K562 (cell line): ENCODE data around the gene PCDH18. TPM values are rescaled to one million over a fixed set of nuclear protein-coding genes. Genes with fewer than 3 reads are reported as not detected.

Source experiments
- ATAC-seq: fragments of 200-7000 bp; cut with Tn5 transposase; 3 replicates; pipeline ENCODE4 v1.9.1; 2020; ENCODE audit warnings: moderate library complexity
- BruUV-seq: library from RNA; stranded (reverse); fragments of 400-500 nt; replicated peaks from 2 replicates; lab custom pipeline; 2021; lab: Mats Ljungman, UMichigan
- CTCF ChIA-PET: fragments of 300-600 bp; formaldehyde crosslinking; extraction: SDS; loops from one replicate; lab custom pipeline; 2021; ENCODE audit warnings: low intra/inter-chr PET ratio; lab: Yijun Ruan, JAX
- POLR2A ChIA-PET: fragments of 300-600, 350-650 bp; sonication (Branson Sonifier 250); formaldehyde crosslinking; extraction: SDS; loops from one replicate; lab custom pipeline; 2021; ENCODE audit warnings: antibody characterized with exemption, inconsistent platforms; lab: Yijun Ruan, JAX
- DNase-seq, 4 experiments: peaks; one replicate each; pipeline versions ENCODE4 v3.0.0 to v3.0.0-alpha.2; 2011 to 2018; ENCODE audit warnings: low spot score in 3 of 4, mixed read lengths in 3 of 4; ENCODE audit errors: extremely low read depth in 1 of 4
- FAIRE-seq: peaks from 2 replicates; lab custom pipeline; 2011; peaks lifted over from hg19 to GRCh38; lab: Jason Lieb, UNC
- H2AFZ ChIP-seq: 2 replicates; pipeline ENCODE4 v1.6.0; 2011; ENCODE audit warnings: low read depth, low read length, control low read depth, inconsistent platforms
- H3K27ac ChIP-seq: fragments of 200-600 bp; 3 replicates; pipeline ENCODE4 v1.8.0; 2011; ENCODE audit warnings: low read depth, mild to moderate bottlenecking, control low read depth, inconsistent platforms, low read length, moderate library complexity, mixed read lengths; ENCODE audit errors: extremely low read depth
- H3K27me3 ChIP-seq, 2 experiments: fragments of 300-600 bp in 1 of 2; 2 replicates in 1 of 2; 3 replicates in 1 of 2; pipeline versions ENCODE4 v1.6.0 to v1.8.0; 2011; ENCODE audit warnings: inconsistent platforms in 2 of 2, low read length in 2 of 2, mild to moderate bottlenecking in 1 of 2, mixed read lengths in 1 of 2, moderate library complexity in 1 of 2; ENCODE audit not compliant: control insufficient read depth in 2 of 2, insufficient read depth in 2 of 2
- H3K36me3 ChIP-seq: fragments of 300-600 bp; 3 replicates; pipeline ENCODE4 v1.8.0; 2011; ENCODE audit warnings: mild to moderate bottlenecking, low read length, inconsistent platforms; ENCODE audit not compliant: control insufficient read depth, insufficient read depth
- H3K4me1 ChIP-seq, 2 experiments: fragments of 200-600 bp in 1 of 2; replicated peaks in 1 of 2; 2 replicates in 1 of 2; 3 replicates in 1 of 2; pipeline versions ENCODE4 v1.5.1 to v1.8.0; 2011; ENCODE audit warnings: inconsistent platforms in 2 of 2, low read length in 2 of 2, mild to moderate bottlenecking in 1 of 2, mixed read lengths in 1 of 2, moderate library complexity in 1 of 2; ENCODE audit not compliant: control insufficient read depth in 2 of 2, insufficient read depth in 2 of 2
- H3K4me2 ChIP-seq: 2 replicates; pipeline ENCODE4 v1.6.1; 2011; ENCODE audit warnings: low read length, control low read depth, inconsistent platforms, mixed read lengths; ENCODE audit not compliant: insufficient read depth
- H3K4me3 ChIP-seq: fragments of 200-600 bp; sonication (generic), shearing (Covaris generic); 2 replicates; pipeline ENCODE4 v1.5.1; 2016; ENCODE audit warnings: control low read depth, inconsistent platforms
- H3K79me2 ChIP-seq: fragments of 200-600 bp; 3 replicates; pipeline ENCODE4 v1.8.0; 2011; ENCODE audit warnings: low read length, inconsistent platforms; ENCODE audit not compliant: control insufficient read depth, insufficient read depth
- H3K9ac ChIP-seq, 2 experiments: 2 replicates each; pipeline versions ENCODE4 v1.6.0 to v1.6.1; 2011; ENCODE audit warnings: low read depth in 2 of 2, low read length in 2 of 2, control low read depth in 1 of 2, inconsistent platforms in 1 of 2, mild to moderate bottlenecking in 1 of 2, mixed read lengths in 1 of 2; ENCODE audit not compliant: insufficient read depth in 1 of 2
- H3K9me1 ChIP-seq: one replicate; pipeline ENCODE4 v1.6.0; 2011; ENCODE audit warnings: inconsistent platforms, mild to moderate bottlenecking, low read length, moderate library complexity; ENCODE audit not compliant: control insufficient read depth, insufficient read depth
- H3K9me3 ChIP-seq: replicated peaks from 2 replicates; pipeline ENCODE4 v1.5.1; 2011; ENCODE audit warnings: low read depth, low read length, inconsistent platforms; ENCODE audit not compliant: control insufficient read depth, insufficient read depth
- H4K20me1 ChIP-seq: replicated peaks from 2 replicates; pipeline ENCODE4 v1.6.1; 2011; ENCODE audit warnings: low read length, inconsistent platforms, mixed read lengths; ENCODE audit not compliant: control insufficient read depth, insufficient read depth
- FOXK2 ChIP-seq, 2 experiments: fragments of 450-650 bp; IDR thresholded peaks in 1 of 2; conservative IDR thresholded peaks in 1 of 2; 2 replicates each; pipeline ENCODE4 v1.6.1; 2016; ENCODE audit warnings: low read depth in 2 of 2, mild to moderate bottlenecking in 1 of 2
- NUFIP1 ChIP-seq: fragments of 450-650 bp; IDR thresholded peaks from 2 replicates; pipeline ENCODE4 v1.6.1; 2018; ENCODE audit not compliant: partially characterized antibody
- POLR2B ChIP-seq: fragments of 450-650 bp; IDR thresholded peaks from 2 replicates; pipeline ENCODE4 v1.6.1; 2018; ENCODE audit warnings: low read depth; ENCODE audit not compliant: partially characterized antibody
- RFX7 ChIP-seq: fragments of 250-450 bp; sonication (Bioruptor Pico); IDR thresholded peaks from 2 replicates; pipeline ENCODE4 v1.5.1; 2021; ENCODE audit warnings: mild to moderate bottlenecking
- SMAD3 ChIP-seq: fragments of 450-650 bp; formaldehyde crosslinking; conservative IDR thresholded peaks from 2 replicates; pipeline ENCODE4 v1.4.0; 2020; ENCODE audit warnings: mild to moderate bottlenecking
- SNIP1 ChIP-seq: fragments of 450-650 bp; IDR thresholded peaks from 2 replicates; pipeline ENCODE4 v1.7.1; 2017; ENCODE audit warnings: low read depth, mild to moderate bottlenecking
- ZNF431 ChIP-seq: sonication (generic); formaldehyde crosslinking; IDR thresholded peaks from 2 replicates; pipeline ENCODE4 v1.8.0; 2022; ENCODE audit warnings: mild to moderate bottlenecking, missing genetic modification reagents
- ZNF75A ChIP-seq: fragments of 450-650 bp; formaldehyde crosslinking; IDR thresholded peaks from 2 replicates; pipeline ENCODE4 v1.4.0; 2020; ENCODE audit warnings: mild to moderate bottlenecking
- WGBS: fragments of 100-300 bp; shearing (Covaris generic); methylation state at CpG from one replicate; pipeline ENCODE4 v1.1.6; 2016; ENCODE audit warnings: low coverage, mixed read lengths; ENCODE audit not compliant: insufficient coverage; ENCODE audit errors: missing lambda C conversion rate; 5-methylcytosine and 5-hydroxymethylcytosine counted together
- in situ Hi-C: fragments of 300-500 bp; cut with MboI; formaldehyde crosslinking; loops from 4 replicates; pipeline ENCODE4 v1.15.0; 2018; ENCODE audit warnings: inconsistent platforms, mixed read lengths
- intact Hi-C: fragments of 100-400 bp; cut with micrococcal nuclease; formaldehyde crosslinking; loops from 2 replicates; pipeline ENCODE4 v1.14.2; 2022
- polyA plus RNA-seq, 8 experiments: library from polyadenylated mRNA; depleted of rRNA in 4 of 8; stranded (reverse) in 5 of 8; unstranded in 3 of 8; fragments of >200 nt; fragmentation: Nextera tagmentation in 2 of 8; fragmentation: Illumina TruSeq in 1 of 8; extraction: Ambion mirVana in 2 of 8; extraction: Trizol in 1 of 8; gene quantifications; 2 replicates each; pipeline versions ENCODE4 v1.2.1 to v1.2.3, GENCODE V29; 2011 to 2014; ENCODE audit warnings: inconsistent platforms in 1 of 8, missing spikeins in 1 of 8
- total RNA-seq, 7 experiments: library from RNA; depleted of rRNA in 6 of 7; stranded (reverse); fragments of >200 nt in 6 of 7; fragmentation: Illumina TruSeq in 2 of 7; extraction: Trizol in 2 of 7; gene quantifications; 2 replicates each; pipeline versions ENCODE4 v1.2.1 to v1.2.3, GENCODE V29; 2011 to 2021; ENCODE audit warnings: low replicate concordance in 1 of 7
- TF ChIP-seq, protein P1 (sequence below): fragments of 450-650 bp; conservative IDR thresholded peaks from 2 replicates; pipeline ENCODE4 v1.6.1; 2016; ENCODE audit warnings: missing genetic modification characterization, low read depth, mild to moderate bottlenecking, control low read depth, missing compliant biosample characterization
- TF ChIP-seq, protein P2 (sequence below): sonication (generic); formaldehyde crosslinking; IDR thresholded peaks from 2 replicates; pipeline ENCODE4 v1.8.0; 2022; ENCODE audit warnings: mild to moderate bottlenecking, missing genetic modification reagents
- TF ChIP-seq, protein P3 (sequence below): fragments of 250-450 bp; sonication (Bioruptor Pico); IDR thresholded peaks from 2 replicates; pipeline ENCODE4 v1.8.0; 2021; ENCODE audit warnings: mild to moderate bottlenecking, moderate library complexity
- TF ChIP-seq, protein P4 (sequence below), 2 experiments: fragments of 250-450 bp in 1 of 2; fragments of 450-650 bp in 1 of 2; sonication (Bioruptor Pico) in 1 of 2; IDR thresholded peaks; 2 replicates each; pipeline versions ENCODE4 v1.6.1 to v1.8.0; 2016 to 2021; ENCODE audit warnings: mild to moderate bottlenecking in 2 of 2, moderate library complexity in 2 of 2, missing compliant biosample characterization in 1 of 2, missing genetic modification characterization in 1 of 2

The PCDH18 gene
- total and polyA plus RNA-seq, 9 of the 15 experiments (the other 6 are each of a cell fraction or from before 2014, with no cell fraction given) = 0.04 to 0.09 TPM; not detected in 7

DNA sequence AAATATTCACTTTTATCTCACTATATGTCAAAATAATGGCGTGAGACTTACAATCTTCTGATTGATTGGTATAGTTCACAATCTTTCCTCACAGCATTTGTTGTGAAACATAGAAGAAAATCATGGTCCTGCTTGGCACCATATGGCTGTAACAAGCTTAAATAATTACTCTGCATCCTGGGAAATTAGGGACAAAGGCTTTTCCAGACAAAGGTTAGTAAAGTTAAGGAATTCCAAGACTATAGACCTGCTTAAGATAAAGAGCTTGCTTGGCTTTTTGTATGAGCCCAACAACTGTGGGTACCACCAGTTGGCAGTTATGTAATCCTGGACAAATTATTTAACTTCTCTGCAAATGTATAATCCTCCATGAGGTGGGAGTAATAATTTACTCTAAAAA, 3.4 kb upstream of the PCDH18 start:
- Histone ChIP-seq H3K4me3 (no peak overlapping the region), H3K9ac (no peak overlapping the region), H3K9me1 (no peaks in the 10 kb centered on the region), H3K27ac (no peak overlapping the region), H4K20me1 (no peaks in the 10 kb centered on the region), H3K27me3 (no peaks in the 10 kb centered on the region), H2AFZ (no peak overlapping the region), H3K36me3 (no peaks in the 10 kb centered on the region), H3K79me2 (no peaks in the 10 kb centered on the region), H3K4me2 (no peak overlapping the region), H3K4me1 (no peaks in the 10 kb centered on the region), H3K9me3 (no peaks in the 10 kb centered on the region)
- no TSS peak for BruUV-seq
- in situ Hi-C loops = no loop called here
- POLR2A ChIA-PET = no interaction called here
- WGBS = 0% methylated on average over 1 of the region's 1 CpG
- CTCF ChIA-PET = no interaction called here
- intact Hi-C loops = no loop called here
- TF ChIP-seq, protein P1, sequence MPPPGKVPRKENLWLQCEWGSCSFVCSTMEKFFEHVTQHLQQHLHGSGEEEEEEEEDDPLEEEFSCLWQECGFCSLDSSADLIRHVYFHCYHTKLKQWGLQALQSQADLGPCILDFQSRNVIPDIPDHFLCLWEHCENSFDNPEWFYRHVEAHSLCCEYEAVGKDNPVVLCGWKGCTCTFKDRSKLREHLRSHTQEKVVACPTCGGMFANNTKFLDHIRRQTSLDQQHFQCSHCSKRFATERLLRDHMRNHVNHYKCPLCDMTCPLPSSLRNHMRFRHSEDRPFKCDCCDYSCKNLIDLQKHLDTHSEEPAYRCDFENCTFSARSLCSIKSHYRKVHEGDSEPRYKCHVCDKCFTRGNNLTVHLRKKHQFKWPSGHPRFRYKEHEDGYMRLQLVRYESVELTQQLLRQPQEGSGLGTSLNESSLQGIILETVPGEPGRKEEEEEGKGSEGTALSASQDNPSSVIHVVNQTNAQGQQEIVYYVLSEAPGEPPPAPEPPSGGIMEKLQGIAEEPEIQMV = no peak
- TF ChIP-seq RFX7 (CRISPR knock-in tag) (no peak), ZNF431 (no peak), FOXK2 (conservative IDR thresholded peaks at IDR 0.05 in 1 of 2, IDR thresholded peaks at IDR 0.05 in 1 of 2; ENCODE audit: low read depth in 2 of 2) (no peak), POLR2B (no peak), SNIP1 (no peak), SMAD3 (CRISPR knock-in tag) (no peak), NUFIP1 (no peak), ZNF75A (no peak)
- TF ChIP-seq, protein P2, sequence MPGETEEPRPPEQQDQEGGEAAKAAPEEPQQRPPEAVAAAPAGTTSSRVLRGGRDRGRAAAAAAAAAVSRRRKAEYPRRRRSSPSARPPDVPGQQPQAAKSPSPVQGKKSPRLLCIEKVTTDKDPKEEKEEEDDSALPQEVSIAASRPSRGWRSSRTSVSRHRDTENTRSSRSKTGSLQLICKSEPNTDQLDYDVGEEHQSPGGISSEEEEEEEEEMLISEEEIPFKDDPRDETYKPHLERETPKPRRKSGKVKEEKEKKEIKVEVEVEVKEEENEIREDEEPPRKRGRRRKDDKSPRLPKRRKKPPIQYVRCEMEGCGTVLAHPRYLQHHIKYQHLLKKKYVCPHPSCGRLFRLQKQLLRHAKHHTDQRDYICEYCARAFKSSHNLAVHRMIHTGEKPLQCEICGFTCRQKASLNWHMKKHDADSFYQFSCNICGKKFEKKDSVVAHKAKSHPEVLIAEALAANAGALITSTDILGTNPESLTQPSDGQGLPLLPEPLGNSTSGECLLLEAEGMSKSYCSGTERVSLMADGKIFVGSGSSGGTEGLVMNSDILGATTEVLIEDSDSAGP = no peak
- TF ChIP-seq, protein P3, sequence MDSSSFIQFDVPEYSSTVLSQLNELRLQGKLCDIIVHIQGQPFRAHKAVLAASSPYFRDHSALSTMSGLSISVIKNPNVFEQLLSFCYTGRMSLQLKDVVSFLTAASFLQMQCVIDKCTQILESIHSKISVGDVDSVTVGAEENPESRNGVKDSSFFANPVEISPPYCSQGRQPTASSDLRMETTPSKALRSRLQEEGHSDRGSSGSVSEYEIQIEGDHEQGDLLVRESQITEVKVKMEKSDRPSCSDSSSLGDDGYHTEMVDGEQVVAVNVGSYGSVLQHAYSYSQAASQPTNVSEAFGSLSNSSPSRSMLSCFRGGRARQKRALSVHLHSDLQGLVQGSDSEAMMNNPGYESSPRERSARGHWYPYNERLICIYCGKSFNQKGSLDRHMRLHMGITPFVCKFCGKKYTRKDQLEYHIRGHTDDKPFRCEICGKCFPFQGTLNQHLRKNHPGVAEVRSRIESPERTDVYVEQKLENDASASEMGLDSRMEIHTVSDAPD (CRISPR knock-in tag) = no peak
- TF ChIP-seq, protein P4, sequence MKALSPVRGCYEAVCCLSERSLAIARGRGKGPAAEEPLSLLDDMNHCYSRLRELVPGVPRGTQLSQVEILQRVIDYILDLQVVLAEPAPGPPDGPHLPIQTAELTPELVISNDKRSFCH (CRISPR knock-in tag; IDR thresholded peaks at IDR 0.05) = no peak
- TF ChIP-seq, protein P4 (tag; IDR thresholded peaks at IDR 0.05) = no peak
- FAIRE-seq (no peak), ATAC-seq (no peak), DNase-seq (no peak)
